Left cardiac atrium (tissue), 4 donors: ENCODE data around the gene SLC13A2. TPM values are rescaled to one million over a fixed set of nuclear protein-coding genes. Genes with fewer than 3 reads are reported as not detected.

Experiments used
- ATAC-seq, 2 donors: fragments of 200-7000 bp; cut with Tn5 transposase; one replicate each; pipeline ENCODE4 v1.9.1; 2020; ENCODE audit warnings: mild to moderate bottlenecking in 2 of 2, moderate library complexity in 2 of 2
- DNase-seq: peaks from one replicate; pipeline ENCODE4 v3.0.0-alpha.2; 2020
- intact Hi-C, 2 donors: fragments of 100-400 bp; cut with DNase I; formaldehyde crosslinking; loops; one replicate each; pipeline versions ENCODE4 v1.14.1 to v1.15.1; 2022 to 2023
- total RNA-seq, 2 donors: library from RNA; stranded (reverse); fragmentation: NEBNext Ultra II Directional; extraction: Animal tissue kit (Norgen Biotek cat#: 25700); gene quantifications; one replicate each; pipeline ENCODE4 v1.2.1, GENCODE V29; 2021
- donor health status: DM: no; HTN: yes; CAD: no.
- donor health status: DM: no; HTN: yes; CAD: no; lungs with severe emphysema.
- donor health status: DM: yes; HTN: yes; CAD: no.
- donor health status: Dilated cardiomyopathy.

The SLC13A2 gene
- total RNA-seq, 2 donors from 2014 or later: not detected

DNA sequence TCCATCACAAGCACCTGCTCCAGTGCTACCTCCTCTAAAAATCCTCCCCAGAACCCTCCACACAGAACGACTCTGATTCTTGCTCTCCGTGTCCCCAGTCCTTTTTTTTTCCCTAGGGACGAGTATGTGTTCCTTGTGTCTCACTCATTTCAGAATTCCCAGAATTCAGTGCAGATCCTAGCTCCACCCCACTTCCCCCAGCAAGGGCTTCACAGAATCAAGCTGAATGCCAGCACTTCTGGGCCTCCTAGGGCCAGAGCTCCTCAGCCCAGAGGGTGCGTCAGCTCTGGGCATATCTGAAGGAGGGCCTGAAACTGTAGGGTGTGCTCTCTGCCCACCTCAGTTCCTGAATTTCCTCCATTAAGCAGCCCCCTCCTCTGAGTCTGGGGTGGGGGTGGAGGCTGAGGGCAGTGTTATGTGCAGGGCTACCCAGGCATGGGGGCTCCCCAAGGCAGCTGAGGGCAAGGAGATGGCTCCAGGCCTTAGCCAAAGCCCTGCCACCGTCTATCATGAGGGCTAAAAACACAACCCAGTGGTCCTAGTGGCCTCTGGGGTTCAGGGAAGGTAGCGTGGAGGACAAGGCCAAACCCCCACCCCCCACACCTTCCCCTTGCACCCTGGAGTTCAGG, 72.5 kb downstream of the SLC13A2 start:
- ATAC-seq (no peak), DNase-seq (no peak)
- intact Hi-C loops: no loop called here

DNA sequence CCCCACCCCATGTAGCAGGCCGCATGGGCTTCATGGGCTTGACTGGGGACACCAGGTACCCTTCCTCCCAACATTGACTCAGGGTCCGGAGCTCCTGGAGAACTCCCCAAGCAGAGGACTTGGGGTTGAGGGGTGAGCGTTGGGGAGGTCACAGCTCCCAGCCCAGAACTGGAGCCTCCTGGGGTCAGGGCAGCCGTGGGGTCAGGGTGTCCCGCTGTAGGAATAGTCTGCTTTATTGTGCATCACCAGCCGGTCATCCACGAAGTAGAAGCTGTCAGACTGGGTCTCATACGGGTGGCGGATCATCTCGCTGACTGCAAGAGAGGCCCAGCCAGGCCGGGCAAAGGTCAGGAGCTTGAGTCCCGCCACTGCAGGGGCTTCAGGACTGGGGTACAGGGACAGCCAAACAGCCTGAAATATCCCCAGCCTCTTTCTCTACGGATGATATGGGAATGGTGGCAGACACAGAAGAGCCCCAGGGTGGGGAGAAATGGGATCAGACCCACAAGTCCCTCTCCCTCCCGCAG, 73.7 kb downstream of the SLC13A2 start:
- ATAC-seq: no peak
- intact Hi-C loops: no loop called here
- no peak for DNase-seq

Other genes starting within 250 kb of the SLC13A2 start
- gene TMEM97, start 154.4 kb upstream of the SLC13A2 start, total RNA-seq: 1 to 10 TPM; 5.4 to 6.0 TPM
- 10 to 100 TPM; 17.7 to 21.0 TPM for gene IFT20, start 138.2 kb upstream of the SLC13A2 start, total RNA-seq
- gene TNFAIP1, start 137.9 kb upstream of the SLC13A2 start, total RNA-seq: 10 to 100 TPM; 26.4 to 83.8 TPM
- gene POLDIP2, start 116.1 kb upstream of the SLC13A2 start, total RNA-seq: 100 to 1,000 TPM in 1 of 2 donors, 10 to 100 TPM in 1; 96.3 to 107 TPM
- not detected for gene SEBOX, start 108.4 kb upstream of the SLC13A2 start, total RNA-seq
- gene VTN, start 103.3 kb upstream of the SLC13A2 start, total RNA-seq: 10 to 100 TPM; 14.3 to 24.3 TPM
- gene SARM1, start 102.0 kb upstream of the SLC13A2 start, total RNA-seq: 10 to 100 TPM in 1 of 2 donors, 1 to 10 TPM in 1; 6.1 to 10.3 TPM
- 1 to 10 TPM; 7.0 to 9.9 TPM for gene SLC46A1, start 67.4 kb upstream of the SLC13A2 start, total RNA-seq
- gene FOXN1, start 32.7 kb downstream of the SLC13A2 start, total RNA-seq: not detected
- 10 to 100 TPM; 13.6 to 23.6 TPM for gene UNC119, start 79.0 kb downstream of the SLC13A2 start, total RNA-seq
- 10 to 100 TPM; 39.9 to 41.4 TPM for gene PIGS, start 97.9 kb downstream of the SLC13A2 start, total RNA-seq
- 100 to 1,000 TPM; 138 to 164 TPM for gene ALDOC, start 103.3 kb downstream of the SLC13A2 start, total RNA-seq
- 1 to 10 TPM in 1 of 2 donors, under 1 TPM in 1; 0.97 to 2.7 TPM for gene SPAG5, start 125.4 kb downstream of the SLC13A2 start, total RNA-seq
- 1 to 10 TPM; 4.4 to 5.8 TPM for gene RSKR, start 140.5 kb downstream of the SLC13A2 start, total RNA-seq
- gene BLTP2, start 171.5 kb downstream of the SLC13A2 start, total RNA-seq: 10 to 100 TPM; 83.6 to 93.3 TPM
- gene SDF2, start 188.3 kb downstream of the SLC13A2 start, total RNA-seq: 10 to 100 TPM; 32.9 to 33.7 TPM
- 10 to 100 TPM; 35.6 to 47.2 TPM for gene SUPT6H, start 188.6 kb downstream of the SLC13A2 start, total RNA-seq
- 1 to 10 TPM in 1 of 2 donors, under 1 TPM in 1; 0.97 to 1.6 TPM for gene PROCA1, start 238.2 kb downstream of the SLC13A2 start, total RNA-seq
- 10 to 100 TPM; 37.2 to 53.8 TPM for gene RAB34, start 244.2 kb downstream of the SLC13A2 start, total RNA-seq
- gene RPL23A, start 246.3 kb downstream of the SLC13A2 start, total RNA-seq: 100 to 1,000 TPM; 894 to 914 TPM